ENCODE measurements around the gene FBF1. TPM values are rescaled to one million over a fixed set of nuclear protein-coding genes. Genes with fewer than 3 reads are reported as not detected.

Gene FBF1
- total and polyA plus RNA-seq, 2 donors (not counting 3 experiments of a cell fraction or from before 2014, with no cell fraction given), result 4.9 to 9.4 TPM

DNA sequence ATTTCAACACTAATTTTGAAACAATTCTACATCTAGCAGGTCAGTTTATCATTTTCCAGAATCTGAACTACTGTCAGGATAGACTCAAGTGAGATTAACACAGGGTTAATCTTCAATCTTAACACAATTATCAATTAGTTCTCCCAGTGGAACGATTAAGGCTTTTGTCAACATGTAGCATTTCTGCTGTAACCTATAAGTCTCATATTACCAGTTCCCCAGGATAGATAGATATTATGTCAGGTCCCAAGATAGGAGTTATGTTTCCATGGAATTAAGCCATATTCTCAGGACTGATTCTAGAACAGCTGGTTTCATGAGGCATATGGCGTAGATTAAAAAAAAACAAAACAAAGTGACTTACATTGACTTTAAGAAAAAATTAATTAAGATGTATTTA lies 4.4 kb upstream of the FBF1 start:
- Histone ChIP-seq H3K27ac (ENCODE audit: insufficient read depth, low read depth, low read length) (no peak overlapping the region), H3K4me3 (replicated peaks in 1 of 3; ENCODE audit: insufficient read depth in 1 of 3, low read depth in 1 of 3, low read length in 3 of 3) (no peak overlapping the region), H3K9ac (replicated peaks; ENCODE audit: extremely low read depth, insufficient read depth, low read length) (no peak overlapping the region), H3K4me2 (ENCODE audit: insufficient read depth, low read length) (no peak overlapping the region), H3K9me3 (replicated peaks; ENCODE audit: control insufficient read depth, insufficient read depth, low read length) (no peaks in the 10 kb centered on the region), H3K9me1 (replicated peaks; ENCODE audit: control insufficient read depth, extremely low read depth, insufficient read depth, low read length) (no peaks in the 10 kb centered on the region), H3K36me3 (ENCODE audit: control insufficient read depth in 2 of 2, extremely low read depth in 1 of 2, insufficient read depth in 2 of 2, low read length in 2 of 2) (peaks cover 6 to 19% of the 10 kb centered on the region in 2 experiments), H3K27me3 (ENCODE audit: control insufficient read depth in 2 of 2, insufficient read depth in 2 of 2, low read length in 2 of 2) (no peaks in the 10 kb centered on the region), H3K4me1 (ENCODE audit: control insufficient read depth, extremely low read depth, insufficient read depth, low read length) (peaks cover 6% of the 10 kb centered on the region), H2AFZ (ENCODE audit: low read depth, low read length) (no peak overlapping the region), H4K20me1 (replicated peaks; ENCODE audit: control insufficient read depth, extremely low read depth, insufficient read depth, low read length) (no peaks in the 10 kb centered on the region), H3K79me2 (ENCODE audit: control insufficient read depth, insufficient read depth, low read length) (no peaks in the 10 kb centered on the region)
- CTCF ChIA-PET, result interaction anchor here (1.3 kb wide), 1 partner anchor 40 kb away, joined by 3 read pairs; the partner anchor contains the start of gene MRPL38
- POLR2A ChIA-PET, result no interaction called here
- FAIRE-seq (no peak), DNase-seq (ENCODE audit: low read depth, low spot score) (no peak)
- TF ChIP-seq MYC (IDR thresholded peaks at IDR 0.05; ENCODE audit: low read depth, low read length) (no peak), JUN (IDR thresholded peaks at IDR 0.05; ENCODE audit: borderline replicate concordance, insufficient read depth, insufficient read length, low read depth) (no peak), EZH2 (IDR thresholded peaks at IDR 0.05; ENCODE audit: borderline replicate concordance, low read depth, low read length, severe bottlenecking) (no peak), POLR2A (IDR thresholded peaks at IDR 0.05; ENCODE audit: low read depth, low read length) (no peak), MAX (IDR thresholded peaks at IDR 0.05; ENCODE audit: insufficient read depth, insufficient read length) (no peak), POLR2AphosphoS5 (IDR thresholded peaks at IDR 0.05; ENCODE audit: insufficient read depth, low read depth, low read length) (no peak), GATA2 (IDR thresholded peaks at IDR 0.05; ENCODE audit: insufficient read depth, insufficient read length, low read depth, low read length) (no peak), FOS (IDR thresholded peaks at IDR 0.05; ENCODE audit: borderline replicate concordance, insufficient read depth, low read length) (no peak)
- TF ChIP-seq, protein P1, sequence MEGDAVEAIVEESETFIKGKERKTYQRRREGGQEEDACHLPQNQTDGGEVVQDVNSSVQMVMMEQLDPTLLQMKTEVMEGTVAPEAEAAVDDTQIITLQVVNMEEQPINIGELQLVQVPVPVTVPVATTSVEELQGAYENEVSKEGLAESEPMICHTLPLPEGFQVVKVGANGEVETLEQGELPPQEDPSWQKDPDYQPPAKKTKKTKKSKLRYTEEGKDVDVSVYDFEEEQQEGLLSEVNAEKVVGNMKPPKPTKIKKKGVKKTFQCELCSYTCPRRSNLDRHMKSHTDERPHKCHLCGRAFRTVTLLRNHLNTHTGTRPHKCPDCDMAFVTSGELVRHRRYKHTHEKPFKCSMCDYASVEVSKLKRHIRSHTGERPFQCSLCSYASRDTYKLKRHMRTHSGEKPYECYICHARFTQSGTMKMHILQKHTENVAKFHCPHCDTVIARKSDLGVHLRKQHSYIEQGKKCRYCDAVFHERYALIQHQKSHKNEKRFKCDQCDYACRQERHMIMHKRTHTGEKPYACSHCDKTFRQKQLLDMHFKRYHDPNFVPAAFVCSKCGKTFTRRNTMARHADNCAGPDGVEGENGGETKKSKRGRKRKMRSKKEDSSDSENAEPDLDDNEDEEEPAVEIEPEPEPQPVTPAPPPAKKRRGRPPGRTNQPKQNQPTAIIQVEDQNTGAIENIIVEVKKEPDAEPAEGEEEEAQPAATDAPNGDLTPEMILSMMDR (IDR thresholded peaks at IDR 0.05; ENCODE audit: extremely low read depth in 1 of 2, insufficient read depth in 1 of 2, low read depth in 1 of 2, low read length in 2 of 2), result no peak
- dilution Hi-C loops (cut with MboI; ENCODE audit: extremely low pct_ligation_motif_present, low sequenced_read_pairs), result no loop called here
- intact Hi-C loops (cut with micrococcal nuclease), result no loop called here
- BruUV-seq (replicated peaks), result no TSS peak

Data from endothelial cell of umbilical vein (primary cell).